Left colon (tissue), 2 donors: ENCODE measurements around the gene PEMT. TPM values are rescaled to one million over a fixed set of nuclear protein-coding genes. Genes with fewer than 3 reads are reported as not detected.
A peak's percentile ranks its signal among the peaks of the same experiment; 100 is the strongest.

Experiments used
- ATAC-seq: fragments of 200-7000 bp; cut with Tn5 transposase; one replicate; pipeline ENCODE4 v1.9.1; 2020; ENCODE audit warnings: mild to moderate bottlenecking, moderate library complexity
- DNase-seq, 2 donors: peaks; one replicate each; pipeline ENCODE4 v3.0.0-alpha.2; 2020
- intact Hi-C, 2 donors: fragments of 100-400 bp; cut with DNase I in 1 of 2; cut with micrococcal nuclease in 1 of 2; formaldehyde crosslinking; loops; one replicate each; pipeline versions ENCODE4 v1.11.2 to v1.14.0; 2022; cut with DNase I, micrococcal nuclease
- total RNA-seq, 2 donors: library from RNA; stranded (reverse); fragmentation: NEBNext Ultra II Directional; extraction: Animal tissue kit (Norgen Biotek cat#: 25700); gene quantifications; one replicate each; pipeline ENCODE4 v1.2.1, GENCODE V29; 2021
- donor health status: DM: no; HTN: no; CAD: no.
- donor health status: DM: yes; HTN: yes; CAD: no.

Gene PEMT
- total RNA-seq, 2 donors from 2014 or later = 13.8 to 18.6 TPM

DNA sequence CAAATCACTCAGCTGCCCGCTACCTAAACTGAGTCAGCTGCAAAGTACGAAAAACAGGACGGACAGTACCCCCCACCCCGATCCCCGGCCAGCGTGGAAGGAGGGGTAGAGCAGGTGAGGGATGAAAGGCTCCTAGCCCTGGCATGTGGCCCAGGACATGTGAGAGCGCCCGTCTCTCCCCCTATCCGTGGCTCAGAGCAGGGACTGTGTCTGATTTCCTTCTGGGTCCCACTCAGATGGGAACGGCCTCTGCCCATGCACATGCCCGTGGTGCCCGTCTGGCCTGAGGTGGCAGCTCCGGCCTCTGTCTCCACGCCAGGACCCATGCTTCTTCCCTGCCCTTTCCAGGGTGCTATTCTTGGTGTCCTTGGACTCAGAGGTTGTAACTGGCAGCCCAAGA lies 65.1 kb downstream of the PEMT start:
- peak; percentile 68 for ATAC-seq
- DNase-seq = peak in 1 of 2 donors; percentile 44
- intact Hi-C loops = no loop called here

DNA sequence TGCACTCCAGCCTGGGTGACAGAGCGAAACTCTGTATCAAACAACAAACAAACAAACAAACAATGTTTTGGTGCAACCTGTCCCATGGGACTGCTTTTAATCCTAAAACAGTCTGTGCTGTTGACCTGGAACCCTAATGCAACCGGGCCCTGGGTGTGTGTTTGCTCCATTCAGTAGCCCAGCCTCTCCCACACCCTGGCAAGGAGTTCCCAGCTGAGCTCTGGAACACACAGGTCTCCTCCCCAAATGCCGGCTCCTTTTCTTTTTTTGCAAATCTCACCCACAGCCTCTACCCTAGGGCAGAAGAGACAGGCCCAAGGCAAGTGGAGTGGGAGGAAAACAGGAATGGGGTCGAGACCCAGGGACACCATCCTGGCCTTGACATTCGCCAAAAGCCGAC lies 65.6 kb downstream of the PEMT start:
- intact Hi-C loops = no loop called here
- peak; percentile 80 for ATAC-seq
- peak in 1 of 2 donors; percentile 31 for DNase-seq

DNA sequence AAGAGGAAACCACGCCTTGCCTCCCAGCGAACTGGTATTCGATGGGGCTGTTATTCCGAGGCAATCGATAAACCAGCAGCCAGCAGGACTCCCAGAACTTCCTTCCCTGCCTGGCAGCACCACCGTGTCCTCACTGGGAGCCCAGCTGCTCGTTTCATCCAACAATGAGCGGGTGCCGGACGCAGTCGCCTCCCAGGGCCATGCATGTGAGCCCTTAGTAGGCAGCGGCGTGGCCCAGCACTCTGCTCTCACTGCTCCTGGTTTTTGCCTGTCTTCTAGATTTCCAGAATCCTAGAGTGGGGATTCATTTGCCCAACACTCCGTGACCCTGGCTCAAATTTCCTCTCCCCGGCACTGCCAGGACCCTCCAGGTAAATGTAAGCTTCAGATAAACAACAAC lies 66.2 kb downstream of the PEMT start:
- DNase-seq (no peak), ATAC-seq (no peak)
- intact Hi-C loops = no loop called here

DNA sequence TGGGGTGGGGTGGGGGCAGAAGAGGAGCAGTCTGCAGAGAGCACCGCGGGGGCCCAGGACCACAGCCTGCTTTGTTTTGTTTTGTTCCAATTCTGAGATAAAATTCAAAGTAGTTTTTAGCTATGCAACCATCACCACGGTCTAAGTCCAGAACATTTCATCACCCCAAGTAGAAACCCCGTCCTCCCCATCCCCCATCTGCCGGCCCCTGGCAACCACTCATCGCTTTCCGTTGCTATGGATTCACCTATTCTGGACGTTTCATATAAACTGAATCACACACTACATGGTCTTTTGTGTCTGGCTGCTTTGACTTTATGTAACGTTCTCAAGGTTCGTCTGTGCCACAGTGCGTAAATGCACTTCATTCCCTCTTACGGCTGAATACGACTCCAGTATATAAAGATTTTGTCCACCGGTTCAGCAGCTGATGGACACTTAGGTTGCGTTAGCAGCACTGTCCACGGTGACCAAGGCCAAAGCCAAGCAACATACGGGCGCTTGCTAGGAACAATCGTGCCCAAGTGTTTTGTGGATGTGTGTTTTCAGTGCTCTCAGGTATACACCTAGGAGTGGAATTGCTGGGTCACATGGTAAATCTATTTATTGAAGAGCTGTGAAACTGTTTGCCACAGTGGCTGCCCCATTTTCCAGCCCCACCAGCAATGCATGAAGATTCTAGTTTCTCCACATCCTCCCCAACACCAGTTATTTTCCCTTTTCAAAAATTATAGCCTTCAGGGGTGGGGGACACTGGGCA lies 67.6 kb downstream of the PEMT start:
- intact Hi-C loops = no loop called here
- DNase-seq = no peak
- no peak for ATAC-seq

DNA sequence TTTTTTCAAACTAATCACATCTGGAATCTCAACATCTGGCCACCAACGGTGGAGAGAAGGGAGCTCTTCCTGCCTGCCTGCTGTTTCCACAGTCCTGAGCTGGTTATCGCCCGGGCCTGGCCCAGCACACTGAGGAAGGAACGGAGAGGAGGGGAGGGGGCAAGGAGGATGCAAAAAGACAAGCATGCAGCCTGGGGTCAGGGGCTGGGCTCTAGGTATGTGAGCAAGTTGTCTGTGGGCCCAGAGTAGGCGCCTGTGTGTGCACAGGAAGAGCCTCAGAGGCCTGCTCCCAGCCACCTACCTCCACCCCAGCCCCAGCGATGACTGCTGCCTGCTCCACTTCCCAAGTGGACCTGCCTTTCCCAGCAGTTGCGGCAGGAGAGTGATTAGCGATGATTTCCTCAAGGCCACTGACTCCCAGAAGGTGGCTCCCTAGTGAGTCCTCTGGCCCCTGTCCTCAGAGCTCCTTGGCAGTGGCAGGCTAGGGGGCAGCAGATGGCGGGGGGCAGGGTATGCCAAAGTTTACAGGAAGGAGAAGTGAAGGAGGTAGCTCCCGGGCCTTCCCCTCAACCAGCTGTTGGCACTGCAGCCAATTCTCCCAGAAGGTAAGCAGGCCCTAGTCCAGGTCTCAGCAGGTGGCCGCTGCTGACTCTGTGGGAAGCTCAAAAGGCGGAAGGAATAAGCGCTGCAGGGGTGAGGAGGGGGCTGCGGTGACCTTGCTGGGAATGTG lies 68.3 kb downstream of the PEMT start:
- peak; percentile 27 for ATAC-seq
- intact Hi-C loops = no loop called here
- DNase-seq = peak in 1 of 2 donors; percentile 43

DNA sequence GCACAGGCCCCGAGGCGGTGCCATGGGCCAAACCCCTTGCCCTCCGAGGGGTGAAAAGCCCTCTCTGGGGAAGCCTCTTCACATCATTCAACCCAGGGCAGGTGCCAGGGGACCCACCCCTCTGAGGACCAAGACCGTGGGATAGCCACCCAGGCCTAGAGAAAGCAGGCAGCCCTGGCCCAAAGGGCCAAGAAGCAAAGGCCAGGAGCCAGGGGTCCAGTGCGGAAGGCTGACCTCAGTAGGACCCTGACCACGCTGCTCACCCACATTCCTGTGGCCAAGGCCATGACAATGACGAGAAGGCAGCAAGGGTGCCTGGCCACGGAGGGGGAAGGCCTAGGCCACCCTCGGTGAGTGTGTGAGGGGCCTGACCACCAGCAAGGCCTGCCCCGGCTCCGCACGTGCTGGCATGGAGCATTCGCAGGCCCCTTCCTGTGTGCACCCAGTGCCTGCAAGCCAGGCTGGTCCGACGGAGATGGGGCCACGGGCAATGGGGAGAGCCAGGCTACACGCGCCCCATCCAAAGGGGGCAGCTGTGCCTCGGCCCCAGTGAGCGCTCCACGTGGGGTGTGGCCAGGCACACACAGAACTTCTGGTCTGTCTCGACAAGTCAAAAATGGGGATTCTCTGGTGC lies 70.8 kb downstream of the PEMT start:
- ATAC-seq (no peak), DNase-seq (no peak)
- intact Hi-C loops = no loop called here

DNA sequence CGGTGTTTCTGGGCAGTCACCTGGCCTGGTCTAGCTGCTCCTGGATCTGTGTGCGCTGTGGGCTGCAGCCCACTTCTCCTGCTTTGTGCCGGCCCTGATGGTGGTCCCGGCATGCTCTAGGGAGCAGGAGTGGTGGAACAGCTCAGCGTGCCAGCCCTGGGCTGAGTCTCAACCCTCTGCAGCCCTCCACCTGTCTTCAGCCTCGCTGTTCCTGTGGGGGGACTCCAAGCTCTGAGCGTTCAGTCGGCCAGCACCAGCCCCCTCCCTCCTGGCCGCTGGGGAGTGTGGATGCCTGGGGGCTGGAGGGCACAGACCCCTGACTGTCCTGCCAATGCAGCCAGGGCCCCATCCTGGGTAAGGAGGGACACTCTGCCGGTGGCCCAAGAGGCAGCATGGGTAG lies 71.6 kb downstream of the PEMT start:
- DNase-seq (no peak), ATAC-seq (no peak)
- intact Hi-C loops = no loop called here

DNA sequence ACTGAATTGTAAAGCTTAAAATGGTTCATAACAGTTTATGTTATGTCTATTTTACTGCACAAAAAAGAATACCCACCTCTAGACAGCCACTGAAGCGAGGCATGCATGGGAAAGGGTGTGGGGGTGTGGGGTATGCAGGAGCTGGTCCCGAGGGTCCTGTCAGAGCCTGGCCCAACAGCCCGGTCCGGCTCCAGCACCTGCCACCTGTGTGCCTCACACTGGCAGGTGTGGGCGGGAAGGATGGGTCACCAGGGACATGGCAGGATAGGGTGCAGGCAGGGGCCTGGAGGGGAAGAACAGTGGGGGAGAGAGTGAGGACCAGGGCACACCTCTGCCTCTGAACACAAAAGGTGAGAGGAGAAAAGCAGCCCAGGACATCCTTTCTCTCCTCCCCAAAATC lies 72.6 kb downstream of the PEMT start:
- intact Hi-C loops = no loop called here
- no peak for DNase-seq
- no peak for ATAC-seq

DNA sequence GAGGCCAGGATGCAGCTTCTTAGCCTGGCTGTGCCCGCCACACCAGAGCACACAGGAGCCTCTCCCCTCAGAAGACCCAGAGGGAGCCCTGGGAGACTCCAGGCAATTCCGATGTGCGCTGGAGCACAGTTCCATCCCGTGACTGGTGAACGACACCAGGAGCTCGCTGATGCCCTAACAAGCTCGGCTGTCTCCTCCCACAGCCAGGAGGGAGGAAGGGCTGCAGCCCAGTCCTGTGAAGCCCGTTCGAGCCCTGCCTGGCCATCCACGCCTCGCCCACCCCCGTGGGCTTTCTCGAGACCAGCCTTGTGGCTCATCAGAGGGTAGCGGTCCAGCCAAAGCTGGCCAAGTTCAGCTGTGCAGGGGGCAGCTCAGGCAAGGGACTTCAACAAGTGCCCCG lies 73.5 kb downstream of the PEMT start:
- ATAC-seq = no peak
- DNase-seq = no peak
- intact Hi-C loops = no loop called here

DNA sequence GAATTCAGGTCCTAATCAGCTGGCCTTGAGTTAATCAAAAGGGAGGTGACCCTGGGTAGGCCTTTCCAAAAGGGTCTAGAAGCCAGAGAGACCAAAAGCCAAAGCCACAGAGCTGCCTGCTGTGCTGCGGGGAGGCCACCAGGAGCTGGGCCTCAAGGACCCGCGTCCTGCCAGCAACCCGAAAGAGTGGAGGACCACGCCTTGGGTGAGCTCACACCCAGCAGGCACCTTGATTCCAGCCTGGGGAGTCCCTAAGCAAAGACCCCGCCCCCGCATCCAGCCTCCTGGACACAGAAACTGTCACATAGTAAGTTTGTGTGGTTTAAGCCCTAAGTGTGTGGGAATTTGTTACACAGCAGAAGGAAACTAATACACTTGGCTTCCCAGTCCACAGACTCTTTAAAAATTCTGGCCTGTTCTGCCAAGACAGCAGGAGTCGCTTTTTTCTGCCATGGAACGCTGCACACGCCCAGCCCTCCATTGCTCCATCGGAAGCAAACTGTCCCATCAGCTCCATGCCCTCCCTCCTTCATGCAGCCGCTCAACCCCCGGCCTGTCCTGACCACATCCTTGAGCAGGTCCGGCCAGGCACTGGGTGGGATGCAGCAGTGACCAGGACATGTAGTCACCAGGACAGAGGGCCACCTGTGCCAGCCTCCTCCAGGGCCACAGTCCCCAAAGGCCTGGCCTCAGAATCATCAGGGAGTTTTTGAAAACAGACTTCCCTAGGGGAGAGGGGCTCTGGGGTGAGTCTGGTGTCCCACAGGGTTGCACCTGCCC lies 74.4 kb downstream of the PEMT start:
- DNase-seq (no peak), ATAC-seq (peak; percentile 34)
- intact Hi-C loops = no loop called here

DNA sequence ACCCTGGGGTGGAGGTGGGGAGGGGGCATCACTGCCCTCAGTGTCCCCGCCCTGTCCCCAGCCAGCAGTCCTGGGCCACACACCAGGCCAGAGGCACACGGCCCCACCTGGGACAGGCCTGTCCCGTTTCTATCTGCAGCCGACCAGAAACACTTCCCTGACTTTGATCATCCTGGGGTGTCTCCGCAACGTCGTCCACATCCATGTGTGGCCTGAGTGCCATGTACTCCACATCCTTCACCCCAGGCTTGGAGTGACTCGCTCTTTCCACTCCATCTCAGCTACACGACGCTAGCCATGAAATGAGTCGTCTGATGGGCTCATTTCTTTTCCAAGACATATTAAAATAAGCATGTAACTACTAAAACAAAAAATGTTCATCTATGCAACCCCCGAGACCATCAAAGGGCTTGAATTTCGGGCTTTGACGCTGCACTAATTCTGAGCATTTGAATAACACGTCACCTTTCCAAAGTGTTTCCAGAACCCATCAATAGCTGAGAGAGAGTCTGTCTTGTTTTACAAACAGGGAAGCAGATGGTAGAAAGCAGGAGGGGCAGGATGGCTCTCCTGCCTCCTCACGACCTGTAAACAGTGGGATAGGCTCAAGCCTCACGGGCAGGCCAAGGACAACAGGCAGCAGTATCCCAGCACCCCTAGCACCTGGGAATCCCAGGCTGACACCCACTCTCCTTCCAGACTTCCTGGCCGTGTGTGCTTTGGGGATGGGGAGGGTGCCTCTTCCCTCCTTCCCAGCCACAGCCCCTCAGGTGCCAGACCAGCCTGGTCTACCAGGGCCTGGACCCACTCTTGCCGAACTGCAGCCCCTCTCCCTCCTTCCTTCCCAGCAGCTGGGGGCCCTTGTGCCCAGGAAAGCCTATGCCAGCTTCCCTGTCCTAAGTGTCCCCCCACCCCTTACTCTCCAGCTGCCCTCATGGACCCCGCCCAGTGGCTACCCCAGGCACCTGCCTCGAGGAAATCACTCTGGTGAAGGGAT lies 75.3 kb downstream of the PEMT start:
- intact Hi-C loops = no loop called here
- ATAC-seq (peak; percentile 43), DNase-seq (no peak)

DNA sequence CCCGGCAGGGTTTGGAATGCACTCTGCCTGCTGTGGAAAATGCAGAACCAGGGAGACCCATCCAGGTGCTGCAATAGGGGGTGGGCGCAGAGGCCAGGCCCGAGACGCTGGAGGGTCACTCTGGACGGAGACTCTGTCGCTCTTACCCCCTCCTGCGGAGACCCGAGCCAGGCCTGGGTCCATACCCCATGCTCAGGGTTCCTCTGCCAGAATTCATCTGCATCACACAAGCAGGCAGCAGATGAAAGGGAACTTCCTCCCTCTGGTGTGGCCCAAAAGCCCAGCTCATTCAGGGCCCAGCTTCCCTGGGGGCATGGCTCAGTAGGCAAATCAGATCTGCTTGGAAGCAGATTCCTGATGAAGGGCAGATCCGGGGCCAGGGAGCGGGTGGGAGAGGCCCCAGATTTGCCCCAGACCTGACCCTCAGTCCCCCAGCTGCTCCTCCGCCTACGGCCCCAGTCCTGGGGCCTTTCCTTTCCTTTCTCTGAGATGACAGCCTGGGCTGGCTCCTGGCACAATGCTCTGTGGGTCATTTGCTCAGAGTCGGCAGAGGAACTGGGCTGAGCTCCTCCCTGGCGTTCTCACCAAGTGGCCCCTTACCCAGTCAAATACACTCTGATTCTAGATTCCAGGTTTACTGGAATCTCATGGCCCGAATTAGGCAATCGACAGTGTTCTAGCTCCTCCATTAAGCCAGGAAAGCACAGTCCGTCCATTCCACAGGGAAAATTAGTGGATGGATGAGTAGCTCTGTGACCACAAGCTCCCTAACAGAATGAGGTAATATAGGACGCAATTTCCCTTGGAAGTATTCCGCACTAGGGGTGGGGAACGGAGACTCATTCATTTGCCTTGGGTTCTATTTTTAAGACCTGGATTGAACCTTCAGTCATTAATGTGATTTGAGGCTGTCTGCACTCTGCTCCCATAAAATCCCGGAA lies 76.2 kb downstream of the PEMT start:
- ATAC-seq (no peak), DNase-seq (no peak)
- intact Hi-C loops = no loop called here

DNA sequence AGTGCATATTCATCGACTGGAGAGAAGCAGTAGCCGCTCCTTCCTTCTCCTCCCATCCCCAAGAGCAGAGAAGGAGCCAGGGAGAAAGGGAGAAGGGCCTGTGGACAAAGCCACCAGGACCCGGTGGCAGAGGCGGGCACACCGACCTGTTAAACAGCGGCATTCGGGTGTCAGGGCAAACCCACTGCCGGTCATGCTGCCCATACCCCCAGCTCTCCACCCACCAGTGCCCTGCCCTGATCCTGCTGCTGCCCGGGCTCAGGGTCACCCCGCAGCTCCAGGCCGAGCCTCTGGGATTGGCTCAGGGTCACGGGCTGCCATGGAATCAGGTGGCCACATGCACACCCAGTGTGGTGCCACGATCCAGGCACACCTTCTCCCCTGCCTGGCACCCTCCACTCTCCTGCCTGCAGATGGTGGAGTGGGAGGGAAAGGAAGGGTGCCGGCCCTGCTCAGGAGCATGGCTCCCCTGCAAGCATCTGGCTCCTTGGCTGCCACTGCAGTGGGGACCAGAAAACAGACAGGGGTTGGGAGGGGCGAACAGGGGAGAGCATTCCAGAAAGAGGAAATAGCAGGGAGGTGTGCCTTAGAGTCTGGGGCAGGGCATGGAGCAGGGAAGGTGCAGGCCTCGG lies 77.0 kb downstream of the PEMT start:
- peak; percentile 38 for ATAC-seq
- intact Hi-C loops = no loop called here
- no peak for DNase-seq

DNA sequence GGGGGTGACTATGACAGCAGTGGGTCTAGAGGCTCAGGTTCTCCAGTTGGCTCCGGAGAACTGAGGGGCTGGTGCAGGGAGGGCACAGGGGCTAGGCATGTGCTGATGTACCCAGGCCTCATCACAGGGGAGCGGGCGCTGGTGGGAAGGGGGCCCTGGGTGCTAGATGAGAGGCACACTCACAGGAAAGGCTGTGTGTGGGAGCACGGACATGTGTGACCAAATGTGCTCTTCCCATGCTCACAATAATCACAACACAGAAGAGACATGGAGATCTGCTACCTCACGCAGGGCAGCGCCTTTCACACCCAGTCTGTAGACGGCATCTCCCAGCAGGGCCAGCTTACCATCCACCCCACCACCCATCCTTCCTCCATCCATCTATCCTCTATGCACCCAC lies 77.9 kb downstream of the PEMT start:
- no peak for DNase-seq
- intact Hi-C loops = no loop called here
- no peak for ATAC-seq

DNA sequence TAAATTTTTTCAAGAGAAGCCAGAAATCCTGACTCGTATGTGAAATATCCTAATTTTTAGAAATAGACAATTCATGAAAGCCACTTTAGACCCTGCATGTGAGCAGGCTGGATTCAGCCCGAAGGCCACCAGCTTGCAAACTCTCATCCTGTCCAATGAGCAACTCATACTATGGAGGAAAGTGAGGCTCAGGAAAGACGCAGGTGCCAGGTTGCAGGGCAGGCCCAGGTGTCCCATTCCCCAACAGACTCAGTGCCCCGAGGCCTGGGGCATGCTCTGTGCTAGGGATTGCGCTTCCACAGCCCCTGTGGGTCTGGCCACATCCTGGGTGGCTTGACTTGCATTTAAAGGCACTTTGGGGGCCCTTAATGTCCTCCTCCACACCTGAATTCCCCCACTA lies 78.6 kb downstream of the PEMT start:
- intact Hi-C loops = no loop called here
- ATAC-seq (no peak), DNase-seq (no peak)

DNA sequence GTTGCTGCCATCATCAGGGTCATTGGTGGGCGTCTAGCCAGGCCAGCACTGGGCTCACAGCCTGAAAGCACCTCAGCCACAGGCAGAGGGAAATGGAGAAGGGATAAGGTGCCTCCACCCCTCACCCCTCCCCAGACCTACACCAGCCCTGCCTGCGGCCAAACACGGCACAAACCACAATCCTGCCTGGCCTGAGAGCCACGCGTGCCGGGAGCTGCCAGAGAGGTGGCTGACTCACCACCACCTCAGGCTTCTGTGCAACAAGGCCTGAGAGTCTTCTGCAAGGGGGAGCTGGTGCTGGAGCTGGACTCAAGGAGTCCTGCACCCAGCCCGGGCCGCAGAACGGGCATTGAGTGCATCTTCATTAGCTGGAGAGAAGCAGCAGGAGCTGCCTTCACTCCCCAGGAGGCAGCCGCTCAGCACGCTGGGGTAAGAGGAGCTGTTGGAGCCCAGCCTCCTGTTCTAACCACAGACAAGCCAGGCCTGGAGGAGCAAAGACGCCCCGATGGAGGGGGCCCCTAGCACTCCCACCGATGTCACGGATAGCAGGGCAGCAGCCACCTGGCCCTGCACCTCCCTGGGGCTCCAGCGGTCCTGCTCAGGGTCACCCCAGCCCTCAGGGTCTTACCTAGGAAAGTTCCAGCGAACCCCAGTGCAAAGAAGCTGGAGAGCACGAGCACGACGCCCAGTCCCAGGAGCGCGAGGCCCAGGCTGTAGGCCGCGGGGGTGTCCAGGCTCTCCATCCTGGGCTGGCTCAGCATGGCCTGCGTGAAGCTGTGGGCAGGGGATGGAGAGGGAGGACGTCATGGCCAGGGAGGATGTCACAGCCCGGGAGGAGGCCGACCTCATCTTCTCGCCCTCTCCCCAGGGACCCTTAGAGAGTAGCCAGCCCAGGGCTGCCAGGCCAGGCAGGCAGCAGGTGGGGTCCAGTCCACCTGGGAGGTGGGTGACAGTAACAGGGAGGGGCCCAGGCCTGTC lies 79.3 kb downstream of the PEMT start:
- intact Hi-C loops = no loop called here
- no peak for DNase-seq
- no peak for ATAC-seq
